GM23248 (cell line): Measurements from ENCODE around the gene SMARCA2. TPM values are rescaled to one million over a fixed set of nuclear protein-coding genes. Genes with fewer than 3 reads are reported as not detected.

ENCODE experiments used
- DNase-seq: peaks from one replicate; pipeline ENCODE4 v3.0.0-alpha.2; 2015
- H2AFZ ChIP-seq: fragments of 200-600 bp; sonication (generic); 2 replicates; pipeline ENCODE4 v1.6.1; 2016; ENCODE audit warnings: antibody characterized with exemption
- H3F3A ChIP-seq: fragments of 200-600 bp; sonication (generic); 2 replicates; pipeline ENCODE4 v1.6.1; 2016; ENCODE audit warnings: mild to moderate bottlenecking, antibody characterized with exemption, mixed run types; ENCODE audit not compliant: insufficient read depth
- H3K27ac ChIP-seq: fragments of 200-600 bp; sonication (generic); 2 replicates; pipeline ENCODE4 v1.5.1; 2016; ENCODE audit warnings: mild to moderate bottlenecking
- H3K27me3 ChIP-seq: fragments of 200-600 bp; sonication (generic); replicated peaks from 2 replicates; pipeline ENCODE4 v1.6.1; 2016; ENCODE audit warnings: mild to moderate bottlenecking; ENCODE audit not compliant: insufficient read depth
- H3K36me3 ChIP-seq: fragments of 200-600 bp; sonication (generic); 2 replicates; pipeline ENCODE4 v1.6.1; 2016; ENCODE audit warnings: low read depth, mild to moderate bottlenecking
- H3K4me1 ChIP-seq: fragments of 200-600 bp; sonication (generic); 2 replicates; pipeline ENCODE4 v1.6.1; 2016; ENCODE audit warnings: mild to moderate bottlenecking; ENCODE audit not compliant: insufficient read depth
- H3K4me2 ChIP-seq: fragments of 200-600 bp; sonication (generic); one replicate; pipeline ENCODE4 v1.6.1; 2016; ENCODE audit warnings: mild to moderate bottlenecking; ENCODE audit not compliant: unreplicated experiment
- H3K4me3 ChIP-seq: fragments of 200-600 bp; sonication (generic); 2 replicates; pipeline ENCODE4 v1.5.1; 2016; ENCODE audit warnings: mild to moderate bottlenecking
- H3K79me2 ChIP-seq: fragments of 200-600 bp; sonication (generic); 2 replicates; pipeline ENCODE4 v1.6.1; 2016; ENCODE audit warnings: mild to moderate bottlenecking; ENCODE audit not compliant: insufficient read depth
- H3K9ac ChIP-seq: fragments of 200-600 bp; sonication (generic); 2 replicates; pipeline ENCODE4 v1.6.1; 2016; ENCODE audit warnings: mild to moderate bottlenecking
- H3K9me2 ChIP-seq: fragments of 200-600 bp; sonication (generic); 2 replicates; pipeline ENCODE4 v1.6.1; 2016; ENCODE audit warnings: mixed run types, mild to moderate bottlenecking, moderate library complexity; ENCODE audit not compliant: insufficient read depth
- H3K9me3 ChIP-seq: fragments of 200-600 bp; sonication (generic); one replicate; pipeline ENCODE4 v1.6.1; 2017; ENCODE audit warnings: low read depth
- H4K20me1 ChIP-seq: fragments of 200-600 bp; sonication (generic); 2 replicates; pipeline ENCODE4 v1.6.0; 2016; ENCODE audit not compliant: insufficient read depth
- EZH2 ChIP-seq: fragments of 200-600 bp; sonication (generic); IDR thresholded peaks from 2 replicates; pipeline ENCODE4 v1.6.1; 2018; ENCODE audit warnings: antibody characterized with exemption, mild to moderate bottlenecking; ENCODE audit not compliant: insufficient read depth, poor library complexity, severe bottlenecking
- EZH2phosphoT487 ChIP-seq: fragments of 200-600 bp; sonication (generic); IDR thresholded peaks from 2 replicates; pipeline ENCODE4 v1.6.1; 2018; ENCODE audit warnings: antibody characterized with exemption, moderate library complexity, mild to moderate bottlenecking, low read depth; ENCODE audit not compliant: insufficient read depth
- WGBS, 2 experiments: methylation state at CpG; one replicate each; pipeline ENCODE4 v1.1.6; 2015 to 2017; ENCODE audit warnings: low lambda C conversion rate in 2 of 2, low coverage in 1 of 2; ENCODE audit errors: missing lambda C conversion rate in 2 of 2; 5-methylcytosine and 5-hydroxymethylcytosine counted together
- in situ Hi-C: fragments of 300-500 bp; cut with MboI; formaldehyde crosslinking; loops from 2 replicates; pipeline ENCODE4 v1.15.0; 2020
- polyA plus RNA-seq: library from polyadenylated mRNA; unstranded; fragments of >200 nt; fragmentation: Nextera tagmentation; extraction: Ambion mirVana; gene quantifications from 2 replicates; pipeline ENCODE4 v1.2.1, GENCODE V29; 2016
- total RNA-seq: library from RNA; depleted of rRNA; stranded (reverse); fragments of >200 nt; shearing (Covaris generic); gene quantifications from 2 replicates; pipeline ENCODE4 v1.2.3, GENCODE V29; 2014

Gene SMARCA2
- total and polyA plus RNA-seq, 2 experiments from 2014 or later, result 26.7 to 47.4 TPM

DNA sequence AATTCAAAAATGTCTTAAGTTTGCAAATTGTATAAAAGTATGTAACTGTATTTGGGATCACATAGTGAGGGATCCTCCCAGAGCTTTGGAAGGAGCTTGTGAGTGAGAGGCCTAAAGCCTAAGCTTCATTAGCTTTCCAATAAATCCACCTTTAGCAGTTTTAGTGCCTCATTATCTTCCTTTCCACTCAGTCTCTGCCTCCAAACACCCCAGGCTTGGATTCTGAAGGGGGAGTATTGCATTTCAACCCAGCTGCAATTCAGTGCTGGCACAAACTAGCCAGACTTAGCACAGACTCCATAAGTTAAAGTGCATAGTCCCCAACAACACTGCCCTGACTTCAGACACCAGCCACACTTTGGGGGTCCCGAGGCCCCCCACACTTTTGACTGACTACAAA is 113.5 kb downstream of the SMARCA2 start:
- Histone ChIP-seq H3K27me3 (no peaks in the 10 kb centered on the region), H3K4me1 (peaks cover 35% of the 10 kb centered on the region), H3K4me3 (no peak overlapping the region), H3F3A (peaks cover 19% of the 10 kb centered on the region), H3K9me3 (no peaks in the 10 kb centered on the region), H3K4me2 (no peak overlapping the region), H4K20me1 (no peaks in the 10 kb centered on the region), H3K9me2 (no peaks in the 10 kb centered on the region), H3K9ac (no peak overlapping the region), H3K27ac (no peak overlapping the region), H3K79me2 (peaks cover 45% of the 10 kb centered on the region), H3K36me3 (no peaks in the 10 kb centered on the region; the same call in 1 of the 2 replicates), H2AFZ (no peak overlapping the region)
- WGBS, 2 experiments, result 47 to 48% methylated on average over 1 of the region's 1 CpG
- no peak for DNase-seq
- TF ChIP-seq EZH2phosphoT487 (no peak), EZH2 (no peak)
- in situ Hi-C loops, result no loop called here

DNA sequence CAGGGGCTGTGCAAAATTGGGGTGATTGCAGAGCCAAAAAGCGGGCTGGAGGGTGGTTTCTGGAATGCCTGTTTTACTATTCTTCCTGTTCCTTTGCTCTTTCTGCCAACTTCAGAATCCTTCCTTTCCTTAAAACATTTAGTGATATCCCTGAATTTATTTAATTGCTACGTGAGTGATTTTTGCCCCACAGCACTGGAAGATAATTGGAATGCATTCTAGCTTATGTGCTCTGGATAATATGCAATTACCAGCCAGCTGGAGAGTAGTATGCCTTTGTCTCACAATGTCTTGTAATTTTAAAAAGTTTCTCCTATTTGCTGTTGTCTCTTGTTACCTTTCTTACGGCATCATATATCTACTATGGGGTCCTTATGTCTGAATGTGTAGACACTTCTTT is 115.8 kb downstream of the SMARCA2 start:
- peaks cover 40% of the 10 kb centered on the region for H3K4me1 ChIP-seq
- no peak overlapping the region for H3K27ac ChIP-seq
- H3K9me2 ChIP-seq, result no peaks in the 10 kb centered on the region
- DNase-seq, result no peak
- H3K4me3 ChIP-seq, result no peak overlapping the region
- 65 to 77% methylated on average over 3 of the region's 3 CpGs for WGBS, 2 experiments
- no peaks in the 10 kb centered on the region for H3K36me3 ChIP-seq
- no peak overlapping the region for H2AFZ ChIP-seq
- H3K79me2 ChIP-seq, result peaks cover 51% of the 10 kb centered on the region
- H3F3A ChIP-seq, result peaks cover 18% of the 10 kb centered on the region
- no peak for TF ChIP-seq EZH2phosphoT487
- no peak for TF ChIP-seq EZH2
- no peaks in the 10 kb centered on the region for H3K9me3 ChIP-seq
- in situ Hi-C loops, result no loop called here
- H3K27me3 ChIP-seq, result no peaks in the 10 kb centered on the region
- H3K9ac ChIP-seq, result no peak overlapping the region
- no peak overlapping the region for H3K4me2 ChIP-seq
- no peaks in the 10 kb centered on the region for H4K20me1 ChIP-seq

- WGBS, 2 experiments, result 34 to 35% methylated on average over 3 of the region's 3 CpGs
- Histone ChIP-seq H4K20me1 (no peaks in the 10 kb centered on the region), H3K27me3 (no peaks in the 10 kb centered on the region), H3K4me1 (peaks cover 24% of the 10 kb centered on the region), H3K4me2 (no peak overlapping the region), H3K4me3 (no peak overlapping the region), H3K9me3 (no peaks in the 10 kb centered on the region), H3K9me2 (no peaks in the 10 kb centered on the region), H2AFZ (no peak overlapping the region), H3K36me3 (no peaks in the 10 kb centered on the region), H3K27ac (no peak overlapping the region), H3F3A (0 out of 2 replicates have a peak, but pooled peaks cover 3% of the 10 kb centered on the region), H3K9ac (peak overlapping the region; percentile 9; the same call in 1 of the 2 replicates), H3K79me2 (peaks cover 52% of the 10 kb centered on the region)
- DNase-seq, result peak; percentile 70
- TF ChIP-seq EZH2phosphoT487, result no peak
- no peak for TF ChIP-seq EZH2
- in situ Hi-C loops, result no loop called here
Measured at GRCh38 chr9:2132484-2133082, 117.4 kb downstream of the SMARCA2 start.

GRCh38 chr9:2134391-2134790 is 119.2 kb downstream of the SMARCA2 start:
- no peaks in the 10 kb centered on the region for H4K20me1 ChIP-seq
- DNase-seq, result peak; percentile 36

More at GRCh38 chr9:2134391-2134790, 119.2 kb downstream of the SMARCA2 start:
- H3K9me2 ChIP-seq, result no peaks in the 10 kb centered on the region; the same call in 1 of the 2 replicates
- H3K4me1 ChIP-seq, result peaks cover 18% of the 10 kb centered on the region
- no peak overlapping the region for H3K4me3 ChIP-seq
- H3K4me2 ChIP-seq, result peak overlapping the region; percentile 9
- H3K79me2 ChIP-seq, result peaks cover 61% of the 10 kb centered on the region
- no peak overlapping the region for H3K9ac ChIP-seq
- H3F3A ChIP-seq, result no peaks in the 10 kb centered on the region
- TF ChIP-seq EZH2 (no peak), EZH2phosphoT487 (no peak)
- in situ Hi-C loops, result no loop called here
- no peaks in the 10 kb centered on the region for H3K27me3 ChIP-seq
- H3K36me3 ChIP-seq, result no peaks in the 10 kb centered on the region
- H3K27ac ChIP-seq, result no peak overlapping the region
- H2AFZ ChIP-seq, result no peak overlapping the region
- no peaks in the 10 kb centered on the region for H3K9me3 ChIP-seq
- 71 to 72% methylated on average over 2 of the region's 2 CpGs for WGBS, 2 experiments
